ENCODE measurements around the gene SLCO2B1.

GRCh38 chr11:75114465-75114864 is 36.4 kb upstream of the SLCO2B1 start:
- TF ChIP-seq POLR2A (IDR thresholded peaks at IDR 0.05) (no peak), EP300 (IDR thresholded peaks at IDR 0.05; ENCODE audit: low read depth) (no peak), POLR2AphosphoS5 (IDR thresholded peaks at IDR 0.05) (no peak)
- TF ChIP-seq, protein P1, sequence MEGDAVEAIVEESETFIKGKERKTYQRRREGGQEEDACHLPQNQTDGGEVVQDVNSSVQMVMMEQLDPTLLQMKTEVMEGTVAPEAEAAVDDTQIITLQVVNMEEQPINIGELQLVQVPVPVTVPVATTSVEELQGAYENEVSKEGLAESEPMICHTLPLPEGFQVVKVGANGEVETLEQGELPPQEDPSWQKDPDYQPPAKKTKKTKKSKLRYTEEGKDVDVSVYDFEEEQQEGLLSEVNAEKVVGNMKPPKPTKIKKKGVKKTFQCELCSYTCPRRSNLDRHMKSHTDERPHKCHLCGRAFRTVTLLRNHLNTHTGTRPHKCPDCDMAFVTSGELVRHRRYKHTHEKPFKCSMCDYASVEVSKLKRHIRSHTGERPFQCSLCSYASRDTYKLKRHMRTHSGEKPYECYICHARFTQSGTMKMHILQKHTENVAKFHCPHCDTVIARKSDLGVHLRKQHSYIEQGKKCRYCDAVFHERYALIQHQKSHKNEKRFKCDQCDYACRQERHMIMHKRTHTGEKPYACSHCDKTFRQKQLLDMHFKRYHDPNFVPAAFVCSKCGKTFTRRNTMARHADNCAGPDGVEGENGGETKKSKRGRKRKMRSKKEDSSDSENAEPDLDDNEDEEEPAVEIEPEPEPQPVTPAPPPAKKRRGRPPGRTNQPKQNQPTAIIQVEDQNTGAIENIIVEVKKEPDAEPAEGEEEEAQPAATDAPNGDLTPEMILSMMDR (IDR thresholded peaks at IDR 0.05), result no peak

All from transverse colon (tissue), 4 donors.